GM12878 (cell line): ENCODE measurements around the gene OSM. TPM values are rescaled to one million over a fixed set of nuclear protein-coding genes. Genes with fewer than 3 reads are reported as not detected.

ENCODE experiments used
- ATAC-seq: fragments of 200-7000 bp; cut with Tn5 transposase; 3 replicates; pipeline ENCODE4 v1.9.1; 2020; ENCODE audit warnings: mild to moderate bottlenecking, moderate library complexity
- BruUV-seq: library from RNA; stranded (reverse); fragments of 400-500 nt; replicated peaks from 2 replicates; lab custom pipeline; 2021; lab: Mats Ljungman, UMichigan
- CTCF ChIA-PET: fragments of 300-600 bp; sonication (Branson Sonifier 250); formaldehyde crosslinking; extraction: SDS; loops from one replicate; lab custom pipeline; 2021; ENCODE audit warnings: inconsistent platforms; lab: Yijun Ruan, JAX
- POLR2A ChIA-PET: fragments of 350-600 bp; formaldehyde crosslinking; extraction: SDS; loops from one replicate; lab custom pipeline; 2021; ENCODE audit warnings: inconsistent platforms; lab: Charles Lee
- RAD21 ChIA-PET: fragments of 300-600 bp; sonication (Branson Sonifier 250); formaldehyde crosslinking; loops from one replicate; lab custom pipeline; 2023; ENCODE audit warnings: antibody characterized with exemption; ENCODE audit not compliant: unreplicated experiment; lab: Charles Lee
- SMC1A ChIA-PET: fragments of 300-600 bp; sonication (Branson Sonifier 250); formaldehyde crosslinking; loops from one replicate; lab custom pipeline; 2023; ENCODE audit not compliant: unreplicated experiment, uncharacterized antibody; lab: Charles Lee
- DNase-seq: peaks from one replicate; pipeline ENCODE4 v3.0.0-alpha.2; 2011; ENCODE audit warnings: low read depth, low spot score
- FAIRE-seq: peaks from 3 replicates; lab custom pipeline; 2011; peaks lifted over from hg19 to GRCh38; lab: Jason Lieb, UNC
- H2AFZ ChIP-seq: 2 replicates; pipeline ENCODE4 v1.6.0; 2011; ENCODE audit warnings: low read depth, low read length, control low read depth; ENCODE audit not compliant: control insufficient read depth
- H3K27ac ChIP-seq: 2 replicates; pipeline ENCODE4 v1.5.1; 2011; ENCODE audit warnings: control low read depth; ENCODE audit not compliant: control insufficient read depth, insufficient read depth
- H3K27me3 ChIP-seq, 2 experiments: replicated peaks in 1 of 2; 2 replicates each; pipeline versions ENCODE4 v1.6.0 to v1.6.1; 2011; ENCODE audit warnings: low read length in 1 of 2; ENCODE audit not compliant: control insufficient read depth in 2 of 2, insufficient read depth in 2 of 2
- H3K36me3 ChIP-seq, 2 experiments: 2 replicates each; pipeline ENCODE4 v1.5.1; 2011; ENCODE audit warnings: low read length in 1 of 2; ENCODE audit not compliant: control insufficient read depth in 2 of 2, insufficient read depth in 2 of 2
- H3K4me1 ChIP-seq: 2 replicates; pipeline ENCODE4 v1.6.1; 2011; ENCODE audit warnings: mild to moderate bottlenecking, low read length, moderate library complexity, mixed read lengths; ENCODE audit not compliant: control insufficient read depth, insufficient read depth
- H3K4me2 ChIP-seq: 2 replicates; pipeline ENCODE4 v1.6.0; 2011; ENCODE audit warnings: control low read depth; ENCODE audit not compliant: control insufficient read depth, insufficient read depth
- H3K4me3 ChIP-seq: fragments of 200-600 bp; sonication (generic); 2 replicates; pipeline ENCODE4 v1.5.1; 2016
- H3K79me2 ChIP-seq: 2 replicates; pipeline ENCODE4 v1.6.0; 2011; ENCODE audit warnings: low read length; ENCODE audit not compliant: control insufficient read depth, insufficient read depth
- H3K9ac ChIP-seq: 2 replicates; pipeline ENCODE4 v1.8.0; 2011; ENCODE audit warnings: low read length, control low read depth, mixed read lengths; ENCODE audit not compliant: control insufficient read depth, insufficient read depth
- H3K9me3 ChIP-seq: replicated peaks from 3 replicates; pipeline ENCODE4 v1.5.1; 2011; ENCODE audit warnings: mild to moderate bottlenecking, low read length; ENCODE audit not compliant: control insufficient read depth, insufficient read depth
- H4K20me1 ChIP-seq: 2 replicates; pipeline ENCODE4 v1.6.0; 2011; ENCODE audit not compliant: control insufficient read depth, insufficient read depth
- BACH1 ChIP-seq: fragments of 450-650 bp; IDR thresholded peaks from 2 replicates; pipeline ENCODE4 v1.6.1; 2017; ENCODE audit warnings: mild to moderate bottlenecking, borderline replicate concordance
- EP300 ChIP-seq, 2 experiments: fragments of 150-350 bp in 1 of 2; IDR thresholded peaks; 2 replicates each; pipeline ENCODE4 v1.6.1; 2011 to 2012; ENCODE audit warnings: low read depth in 2 of 2, low read length in 2 of 2, borderline replicate concordance in 1 of 2, improper control_type of control experiment in 1 of 2, inconsistent platforms in 1 of 2; ENCODE audit not compliant: control insufficient read depth in 1 of 2
- HDGF ChIP-seq: fragments of 450-650 bp; IDR thresholded peaks from 2 replicates; pipeline ENCODE4 v1.6.1; 2016; ENCODE audit warnings: antibody characterized with exemption
- MLLT1 ChIP-seq: fragments of 450-650 bp; IDR thresholded peaks from 2 replicates; pipeline ENCODE4 v1.6.1; 2016; ENCODE audit warnings: mild to moderate bottlenecking
- PML ChIP-seq: IDR thresholded peaks from 2 replicates; pipeline ENCODE4 v1.6.1; 2012; ENCODE audit warnings: low read length, inconsistent platforms
- RAD51 ChIP-seq: fragments of 450-650 bp; IDR thresholded peaks from 2 replicates; pipeline ENCODE4 v1.6.1; 2016; ENCODE audit warnings: moderate library complexity, mild to moderate bottlenecking, inconsistent platforms
- SRF ChIP-seq, 2 experiments: IDR thresholded peaks; 2 replicates each; pipeline ENCODE4 v1.6.1; 2011; ENCODE audit warnings: low read depth in 2 of 2, low read length in 2 of 2, mild to moderate bottlenecking in 1 of 2, moderate library complexity in 1 of 2
- TCF12 ChIP-seq: IDR thresholded peaks from 2 replicates; pipeline ENCODE4 v1.6.1; 2011; ENCODE audit warnings: low read depth, mild to moderate bottlenecking, low read length
- ZNF24 ChIP-seq: fragments of 450-650 bp; IDR thresholded peaks from 2 replicates; pipeline ENCODE4 v1.6.1; 2017; ENCODE audit warnings: antibody characterized with exemption, mild to moderate bottlenecking
- ZZZ3 ChIP-seq: IDR thresholded peaks from 2 replicates; pipeline ENCODE4 v1.6.1; 2011; ENCODE audit warnings: low read depth; ENCODE audit not compliant: control insufficient read depth, insufficient read length
- WGBS: methylation state at CpG from one replicate; pipeline ENCODE4 v1.1.6; 2016; ENCODE audit warnings: low lambda C conversion rate; ENCODE audit not compliant: insufficient replicate concordance, insufficient coverage; ENCODE audit errors: missing lambda C conversion rate; 5-methylcytosine and 5-hydroxymethylcytosine counted together
- in situ Hi-C: fragments of 300-500 bp; cut with MboI; formaldehyde crosslinking; loops from 9 replicates; pipeline ENCODE4 v1.14.3; 2018; ENCODE audit warnings: mixed read lengths
- intact Hi-C: fragments of 100-400 bp; cut with micrococcal nuclease; formaldehyde crosslinking; loops from one replicate; pipeline ENCODE4 v1.14.2; 2022; ENCODE audit not compliant: unreplicated experiment
- polyA plus RNA-seq, 11 experiments: library from polyadenylated mRNA; depleted of rRNA in 4 of 11; unstranded in 6 of 11; stranded (reverse) in 5 of 11; fragments of >200 nt; fragmentation: Nextera tagmentation in 4 of 11; fragmentation: Illumina TruSeq in 1 of 11; extraction: Ambion mirVana in 4 of 11; extraction: Trizol in 1 of 11; gene quantifications; 1 replicate in 1 of 11; 2 replicates in 10 of 11; pipeline versions ENCODE4 v1.2.1 to v1.2.3, GENCODE V29; 2011 to 2016; ENCODE audit warnings: inconsistent platforms in 2 of 11, missing spikeins in 2 of 11, low read depth in 1 of 11
- total RNA-seq, 4 experiments: library from RNA; depleted of rRNA in 3 of 4; stranded (reverse); fragments of >200 nt in 3 of 4; fragmentation: Illumina TruSeq in 1 of 4; extraction: Trizol in 1 of 4; gene quantifications; 2 replicates each; pipeline versions ENCODE4 v1.2.1 to v1.2.3, GENCODE V29; 2013 to 2021

Gene OSM
- total and polyA plus RNA-seq, 10 of the 15 experiments (the other 5 are each of a cell fraction or from before 2014, with no cell fraction given), result 0.06 to 1.4 (median 0.59) TPM

DNA sequence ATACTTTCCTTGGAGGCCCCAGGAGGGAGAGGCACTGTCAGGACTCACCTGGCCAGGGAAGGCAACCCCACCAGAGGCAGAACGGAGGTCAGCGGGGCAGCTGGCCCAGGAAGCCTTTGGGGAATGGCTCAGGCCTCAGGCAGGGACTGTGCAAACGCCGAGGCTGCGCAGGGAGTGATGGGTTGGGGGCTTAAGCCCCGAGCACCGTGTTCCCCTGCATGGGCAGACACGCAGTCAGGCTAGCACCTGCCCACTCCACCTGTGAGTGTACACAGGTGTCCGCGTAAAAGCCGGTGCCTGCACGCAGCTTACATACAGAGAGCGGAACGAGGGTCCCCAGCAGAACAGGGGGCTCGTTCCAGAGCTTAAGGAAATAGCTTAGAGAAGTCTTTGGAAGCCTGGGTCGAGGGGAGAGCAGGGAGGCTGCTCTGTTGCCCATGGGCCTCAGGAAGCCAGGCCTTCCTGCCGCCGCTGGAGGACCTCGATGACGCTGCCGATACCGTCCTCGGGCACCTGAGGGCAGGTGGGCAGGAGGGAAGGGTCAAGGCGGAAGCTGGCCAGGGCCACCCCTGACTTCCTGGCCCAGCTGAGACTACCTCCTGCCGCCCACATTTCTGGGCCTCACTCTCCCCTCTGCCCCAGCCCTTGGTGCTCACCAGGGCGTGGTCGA lies 18.7 kb upstream of the OSM start:
- no TSS peak for BruUV-seq
- Histone ChIP-seq H3K4me3 (no peak overlapping the region), H3K9me3 (no peaks in the 10 kb centered on the region), H3K4me2 (no peak overlapping the region), H3K79me2 (no peaks in the 10 kb centered on the region), H4K20me1 (no peaks in the 10 kb centered on the region), H3K4me1 (peaks cover 15% of the 10 kb centered on the region), H2AFZ (no peak overlapping the region), H3K27me3 (no peaks in the 10 kb centered on the region; a peak in 1 of 4 replicates), H3K27ac (no peak overlapping the region), H3K36me3 (no peaks in the 10 kb centered on the region), H3K9ac (no peak overlapping the region)
- RAD21 ChIA-PET, result interaction anchor here (0.6 to 1.5 kb wide), 6 partner anchors 22 to 177 kb away, joined by 3 to 5 read pairs (median 3); no protein-coding TSS in a partner anchor
- CTCF ChIA-PET, result interaction anchor here (0.7 to 10.5 kb wide), 8 partner anchors 18 to 279 kb away, joined by 3 to 436 read pairs (median 14); partner anchors contain the start of genes OSM and RNF215
- WGBS, result 67% methylated on average over 25 of the region's 27 CpGs
- intact Hi-C loops, result loop anchor here (10.0 kb wide), 1 partner anchor 199 kb away; no protein-coding TSS in a partner anchor
- SMC1A ChIA-PET, result interaction anchor here (0.7 to 5.6 kb wide), 3 partner anchors 101 to 178 kb away, joined by 3 to 201 read pairs (median 41); partner anchors contain the start of gene RNF215
- in situ Hi-C loops, result loop anchor here (5.0 kb wide), 1 partner anchor 102 kb away; the partner anchor contains the start of gene RNF215
- no peak for ATAC-seq
- POLR2A ChIA-PET, result no interaction called here
- no peak for FAIRE-seq
- no peak for TF ChIP-seq PML
- TF ChIP-seq ZNF24, result no peak
- no peak for TF ChIP-seq MLLT1
- TF ChIP-seq RAD51, result no peak
- no peak for TF ChIP-seq TCF12
- no peak for TF ChIP-seq ZZZ3
- no peak for TF ChIP-seq HDGF
- no peak for TF ChIP-seq BACH1
- TF ChIP-seq SRF (IDR thresholded peaks at IDR 0.05; ENCODE audit: low read depth in 2 of 2, low read length in 2 of 2), result no peak
- TF ChIP-seq EP300 (IDR thresholded peaks at IDR 0.05; ENCODE audit: borderline replicate concordance in 1 of 2, control insufficient read depth in 1 of 2, low read depth in 2 of 2, low read length in 2 of 2), result no peak
- no peak for DNase-seq
